NCI-H2196 treated with DMSO at 0.1 percent for 48 hours (cell line): ENCODE results near the gene NR5A1.

ENCODE experiments used
- DNase-seq: peaks from one replicate; lab custom pipeline; 2025; ENCODE audit not compliant: unreplicated experiment; lab: John Stamatoyannopoulos, UW

Gene NR5A1

DNA sequence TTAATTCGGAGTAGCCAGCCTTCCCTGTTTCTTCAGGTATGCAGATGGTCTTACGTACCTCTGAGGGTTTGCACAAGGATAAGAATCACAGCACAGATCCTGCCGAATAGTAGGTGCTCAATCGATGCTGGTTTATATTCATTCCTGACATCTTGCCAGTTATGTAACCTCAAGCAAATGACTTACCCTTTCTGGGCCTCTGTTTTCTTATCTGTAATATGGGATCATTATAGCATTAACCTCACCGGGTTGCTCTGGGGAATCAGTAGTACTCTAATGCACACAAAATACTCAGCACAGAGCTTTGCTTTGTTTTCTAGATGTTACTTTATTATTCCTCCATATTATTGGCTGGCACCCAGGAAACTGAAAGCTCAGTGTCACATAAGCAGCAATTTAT lies 7.7 kb upstream of the NR5A1 start:
- no peak for DNase-seq

DNA sequence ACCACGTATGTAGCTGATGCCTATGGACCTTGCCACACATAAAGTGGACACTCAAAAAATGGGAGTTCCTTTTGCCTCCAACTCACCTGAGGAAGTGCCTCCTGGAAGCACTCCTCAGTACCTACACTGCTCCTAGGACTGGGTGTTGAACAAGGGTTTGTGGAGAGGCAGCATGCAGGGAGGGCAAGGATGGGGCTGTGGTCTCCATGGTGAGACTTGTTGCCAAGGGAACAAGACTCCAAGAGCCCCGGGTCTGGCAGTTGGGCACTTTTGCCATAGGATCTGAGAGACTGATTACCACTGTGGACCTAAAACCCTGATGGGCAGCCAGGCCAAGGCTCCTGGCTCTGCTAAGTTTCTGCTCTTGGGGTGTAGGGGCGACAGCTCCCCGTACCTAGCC lies 6.9 kb upstream of the NR5A1 start:
- DNase-seq = no peak

DNA sequence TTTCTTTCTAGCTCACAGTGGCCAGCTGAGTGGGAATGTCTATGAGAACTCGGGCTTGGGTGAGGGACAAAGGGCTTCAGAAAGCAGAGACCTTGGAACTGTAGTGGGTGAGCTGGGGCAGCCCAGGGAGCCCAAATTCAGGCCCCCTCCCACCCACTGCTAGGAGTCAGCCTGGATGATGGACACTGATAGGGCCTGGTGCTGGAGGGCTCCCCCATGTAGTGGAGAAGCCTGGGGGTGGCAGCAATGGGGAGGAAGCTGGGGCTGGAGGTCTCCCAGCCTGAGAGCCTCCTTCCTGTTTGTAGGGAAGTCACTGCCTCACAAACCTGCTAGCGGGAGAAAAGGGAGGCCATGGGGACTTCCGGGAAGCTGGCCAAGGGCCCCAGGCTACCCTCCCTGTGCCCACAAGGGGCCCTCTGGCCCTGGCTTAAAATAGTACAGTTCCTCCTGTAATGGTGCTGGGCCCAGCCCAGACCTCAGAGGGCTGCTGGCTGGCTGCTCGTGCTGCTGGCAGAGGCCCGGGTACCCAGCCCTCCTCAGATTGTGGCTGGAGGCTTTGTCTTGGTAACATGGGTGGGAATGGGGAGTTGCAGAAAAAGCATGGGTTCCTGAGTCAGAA lies 6.3 kb upstream of the NR5A1 start:
- DNase-seq = no peak

DNA sequence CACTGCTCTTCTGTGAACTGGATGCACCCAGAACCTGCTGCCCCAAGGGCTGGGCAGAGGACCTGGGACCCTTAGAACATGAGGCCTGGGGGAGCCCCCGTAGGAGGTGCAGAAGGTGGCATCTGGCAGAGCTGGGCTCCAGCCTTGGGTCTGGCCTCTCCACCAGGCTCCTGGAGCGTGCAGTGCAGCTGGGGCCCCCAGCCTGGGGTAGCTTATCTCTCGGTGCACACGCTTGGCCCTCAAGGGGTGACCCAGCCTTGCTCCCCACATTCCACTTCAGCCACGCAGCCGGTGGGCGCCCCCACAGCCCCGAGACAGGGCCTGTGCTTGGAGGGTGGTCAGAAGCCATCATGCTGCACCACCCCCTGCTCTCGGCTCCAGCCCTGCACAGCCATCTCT lies 5.6 kb upstream of the NR5A1 start:
- no peak for DNase-seq

DNA sequence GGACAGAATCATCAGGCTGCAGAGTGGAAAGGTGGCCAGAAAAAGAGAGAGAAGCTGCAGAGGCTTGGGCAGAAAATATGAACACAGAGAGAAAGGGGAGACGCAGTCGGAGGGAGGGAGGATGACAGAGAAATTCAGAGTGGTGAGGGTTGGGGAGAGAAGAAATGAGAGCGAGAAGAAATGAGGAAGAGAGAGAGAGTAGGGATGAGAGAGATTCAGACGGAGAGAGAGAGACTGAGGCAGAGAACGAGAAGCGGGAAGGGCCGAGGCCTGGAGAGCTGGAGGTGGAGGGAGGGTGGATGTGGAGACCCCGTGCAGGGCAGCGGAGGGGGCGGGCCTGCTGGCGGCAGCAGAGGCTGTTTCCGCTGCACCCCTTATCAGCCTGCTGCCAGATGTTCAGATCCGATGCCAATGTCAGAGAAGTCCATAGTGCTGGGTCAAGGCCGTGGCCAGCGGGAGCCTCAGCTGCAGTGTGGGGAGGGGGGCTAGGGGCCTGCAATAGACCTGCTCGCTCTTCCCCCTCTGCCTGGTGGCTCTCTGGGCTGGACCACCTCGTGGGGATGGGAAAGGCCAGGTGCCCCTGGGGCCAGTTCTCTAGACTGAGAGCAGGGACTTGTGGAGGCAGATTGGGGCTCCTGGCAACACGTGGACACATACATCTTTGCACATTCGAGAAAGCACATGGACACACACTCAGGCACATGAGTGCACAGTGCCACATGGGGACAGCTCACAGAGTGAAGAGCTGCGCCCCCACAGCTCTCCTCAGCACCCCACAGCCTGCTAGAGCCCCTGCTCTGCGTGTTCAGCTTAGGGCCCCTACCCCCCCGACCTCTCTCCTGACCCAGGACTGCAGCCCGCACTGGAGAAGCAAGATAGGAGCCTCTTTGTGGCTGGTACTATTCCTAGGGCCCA lies 4.9 kb upstream of the NR5A1 start:
- no peak for DNase-seq

DNA sequence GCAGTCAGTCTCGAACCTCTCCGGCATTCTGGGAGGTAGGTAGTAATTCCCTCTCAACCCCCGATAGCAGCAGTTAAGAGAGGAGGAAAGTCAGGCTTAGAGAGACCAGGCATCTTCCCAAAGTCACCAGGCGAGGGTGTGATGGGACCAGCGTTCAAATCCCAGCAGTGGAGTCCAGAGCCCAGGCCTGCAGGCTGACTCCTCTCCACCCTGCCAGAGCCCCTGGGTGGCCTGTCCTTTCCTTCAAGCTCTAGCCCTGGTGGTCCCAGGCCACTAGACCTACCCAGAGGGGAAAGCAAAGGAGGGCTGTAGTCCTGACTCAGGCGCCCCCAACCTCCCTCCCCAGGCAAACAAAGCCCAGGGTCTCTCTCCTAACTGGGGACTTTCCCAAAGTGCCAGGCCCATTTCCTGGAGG lies 4.2 kb upstream of the NR5A1 start:
- DNase-seq = no peak

DNA sequence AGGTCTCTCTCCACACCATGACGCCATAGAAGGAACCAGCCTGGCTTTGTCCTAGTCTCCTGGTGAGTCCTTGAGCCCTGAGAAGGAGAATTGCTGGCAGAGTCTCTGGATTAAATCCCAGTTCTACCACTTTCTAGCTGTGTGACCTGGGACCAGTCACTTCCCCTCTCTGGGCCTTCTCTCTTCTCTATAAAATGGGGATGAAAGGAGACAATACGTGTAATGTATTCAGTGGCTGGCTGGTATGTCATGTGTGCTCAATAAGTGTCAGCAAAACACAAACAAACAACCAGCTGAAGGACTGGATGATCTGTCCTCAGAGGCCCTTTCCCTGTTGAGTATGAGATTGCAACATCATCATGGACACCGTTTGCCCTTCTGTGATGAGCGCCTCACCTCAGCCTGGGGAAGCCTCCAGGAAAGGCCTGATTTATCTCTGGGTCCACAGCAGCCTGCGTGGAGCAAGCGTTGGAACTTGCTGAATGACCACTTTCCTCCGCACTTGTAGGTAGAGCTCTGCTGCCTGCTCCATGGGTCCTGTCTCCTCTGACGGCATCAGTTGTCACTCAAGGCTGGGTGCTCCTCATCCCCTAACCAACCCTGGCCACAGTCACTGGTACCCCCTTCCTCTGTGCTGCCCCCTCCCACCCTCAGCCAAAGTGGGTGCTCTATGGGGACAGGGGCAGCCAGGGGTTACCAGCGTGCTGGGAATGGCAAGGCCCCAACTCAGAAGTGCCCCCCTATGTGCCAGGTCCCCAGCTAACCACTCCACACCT lies 3.6 kb upstream of the NR5A1 start:
- no peak for DNase-seq

DNA sequence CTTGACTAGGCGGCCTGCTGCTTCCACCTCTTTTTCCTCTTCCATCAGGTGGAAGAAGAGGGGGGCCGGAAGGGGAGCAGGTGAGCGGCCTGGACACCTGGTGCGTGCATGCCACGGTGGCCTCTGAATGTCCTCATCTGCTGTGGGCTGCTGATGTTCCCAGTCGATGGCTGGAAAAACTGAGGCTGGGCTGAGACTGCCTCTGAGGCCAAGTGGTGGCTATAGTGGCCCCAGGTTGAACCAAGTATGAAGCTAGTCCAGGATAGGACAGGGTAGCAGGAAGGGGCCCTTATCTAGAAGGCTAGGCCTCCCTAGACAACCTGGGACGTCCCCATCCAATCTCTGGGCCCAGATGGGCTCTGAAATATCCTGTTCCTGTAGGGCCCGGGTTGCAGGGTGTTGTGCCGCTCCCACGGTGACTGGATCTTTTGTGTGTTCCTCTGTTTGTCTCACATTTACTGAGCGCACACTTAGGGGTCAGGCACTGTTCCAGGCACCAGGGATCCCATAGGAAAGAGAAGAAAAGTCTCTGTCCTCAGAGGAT lies 753 bp upstream of the NR5A1 start:
- DNase-seq = no peak

DNA sequence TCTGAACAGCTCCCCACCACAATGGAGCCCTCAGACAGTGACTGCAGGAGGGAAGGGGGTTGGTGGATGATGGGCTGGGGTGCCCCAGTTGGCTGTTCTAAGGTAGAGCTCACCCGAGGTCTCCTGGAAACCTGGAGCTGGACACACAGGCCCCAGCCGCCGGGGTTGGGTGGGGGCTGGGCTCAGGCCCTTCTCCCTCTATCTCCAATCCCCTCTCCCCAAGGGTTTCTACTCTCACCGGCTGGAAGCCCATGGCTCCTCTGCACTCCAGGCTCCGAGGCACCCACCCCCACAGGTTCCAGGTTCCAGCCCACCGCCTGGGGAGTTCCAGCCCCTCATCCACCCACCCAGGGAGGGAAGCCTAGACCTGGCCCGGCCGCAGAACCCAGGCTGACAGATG lies 766 bp downstream of the NR5A1 start:
- no peak for DNase-seq

DNA sequence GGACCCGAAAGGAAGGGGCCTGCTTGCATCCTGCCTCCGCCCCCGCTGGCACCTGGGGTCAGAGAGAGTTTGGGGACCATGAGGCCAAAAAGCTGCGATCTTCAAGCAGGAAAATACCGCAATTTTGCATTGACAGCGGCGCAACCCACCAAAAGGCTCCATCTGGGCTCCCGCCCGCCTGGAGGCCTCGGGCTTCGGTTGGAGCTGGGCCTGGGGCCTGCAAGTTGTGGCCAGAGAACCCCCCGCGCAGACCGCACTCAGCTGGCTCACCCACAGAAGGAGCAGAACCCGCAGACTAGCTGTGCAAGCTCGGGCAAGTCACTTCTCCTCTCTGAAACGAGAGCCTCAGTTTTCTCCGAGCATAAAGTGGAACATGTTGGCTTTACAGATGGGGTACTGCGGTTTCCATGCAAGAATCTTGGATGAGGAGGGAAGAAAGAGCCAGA lies 1.3 kb downstream of the NR5A1 start:
- no peak for DNase-seq

DNA sequence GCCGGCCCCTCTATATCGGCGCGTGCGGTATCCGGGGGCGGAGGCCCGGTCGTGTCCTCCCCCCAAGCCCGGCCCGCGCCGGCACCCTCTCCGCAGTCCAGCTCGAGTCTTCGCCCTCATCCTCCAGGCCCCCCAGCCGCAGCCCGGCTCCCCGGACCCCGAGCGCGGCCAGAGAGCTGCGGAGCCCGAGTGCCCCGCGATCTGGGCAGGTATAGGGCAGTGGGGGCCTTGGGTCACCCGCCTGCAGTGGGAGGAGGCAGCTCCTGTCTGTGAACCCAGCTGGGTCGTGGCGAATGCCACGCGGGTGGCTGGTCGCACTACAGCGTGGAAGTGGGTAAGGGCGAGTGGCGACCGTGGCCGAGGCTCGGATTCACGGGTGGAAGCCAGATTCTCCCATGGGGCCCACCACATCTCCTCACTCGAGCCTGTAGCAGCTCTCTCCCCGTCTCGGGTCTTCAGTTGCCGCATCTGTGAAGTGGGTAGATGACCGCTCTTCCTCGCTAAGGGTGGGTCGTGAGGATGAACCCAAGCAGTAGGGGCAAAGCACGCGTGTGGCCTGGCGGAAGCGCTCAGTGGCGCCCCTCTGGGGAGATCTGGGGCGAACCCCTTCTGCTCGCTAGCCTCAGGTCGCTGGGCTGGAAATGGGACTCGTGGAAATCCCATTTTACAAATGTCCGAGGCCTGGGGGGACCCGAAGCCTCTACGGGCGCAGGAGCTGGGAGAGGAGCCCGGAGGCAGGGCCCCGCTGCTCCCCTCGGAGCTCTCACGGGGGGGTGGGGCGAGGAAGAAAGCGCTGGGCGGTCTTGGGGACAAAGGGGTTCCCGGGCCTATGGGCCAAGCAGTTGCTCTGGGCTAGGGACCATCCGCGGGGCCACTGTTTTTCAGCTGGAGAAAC lies 1.9 kb downstream of the NR5A1 start:
- DNase-seq = no peak

DNA sequence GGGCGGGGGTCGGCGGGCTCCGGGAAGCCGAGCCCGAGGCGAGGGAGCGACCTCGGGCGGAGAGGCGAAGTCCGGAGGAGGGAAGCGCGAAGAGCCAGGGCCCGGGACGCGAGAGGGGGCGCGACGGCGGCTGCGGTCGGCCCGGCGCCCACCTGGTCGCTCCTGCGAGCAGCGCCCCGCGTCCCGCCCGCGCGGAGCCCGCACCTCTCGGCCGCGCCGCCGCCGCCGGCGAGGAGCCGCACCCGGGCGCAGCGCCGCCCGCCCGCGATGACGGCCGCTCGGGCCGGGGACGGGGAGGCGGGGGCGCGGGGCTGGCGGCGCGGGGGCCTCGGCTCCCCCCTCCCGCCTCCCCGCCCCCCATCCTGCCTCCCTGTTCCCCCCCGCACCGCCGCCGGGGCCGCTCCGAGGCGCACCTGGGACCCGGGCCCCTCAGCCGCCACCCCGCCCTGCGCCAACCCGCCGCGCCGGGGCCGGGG lies 2.6 kb downstream of the NR5A1 start:
- no peak for DNase-seq

DNA sequence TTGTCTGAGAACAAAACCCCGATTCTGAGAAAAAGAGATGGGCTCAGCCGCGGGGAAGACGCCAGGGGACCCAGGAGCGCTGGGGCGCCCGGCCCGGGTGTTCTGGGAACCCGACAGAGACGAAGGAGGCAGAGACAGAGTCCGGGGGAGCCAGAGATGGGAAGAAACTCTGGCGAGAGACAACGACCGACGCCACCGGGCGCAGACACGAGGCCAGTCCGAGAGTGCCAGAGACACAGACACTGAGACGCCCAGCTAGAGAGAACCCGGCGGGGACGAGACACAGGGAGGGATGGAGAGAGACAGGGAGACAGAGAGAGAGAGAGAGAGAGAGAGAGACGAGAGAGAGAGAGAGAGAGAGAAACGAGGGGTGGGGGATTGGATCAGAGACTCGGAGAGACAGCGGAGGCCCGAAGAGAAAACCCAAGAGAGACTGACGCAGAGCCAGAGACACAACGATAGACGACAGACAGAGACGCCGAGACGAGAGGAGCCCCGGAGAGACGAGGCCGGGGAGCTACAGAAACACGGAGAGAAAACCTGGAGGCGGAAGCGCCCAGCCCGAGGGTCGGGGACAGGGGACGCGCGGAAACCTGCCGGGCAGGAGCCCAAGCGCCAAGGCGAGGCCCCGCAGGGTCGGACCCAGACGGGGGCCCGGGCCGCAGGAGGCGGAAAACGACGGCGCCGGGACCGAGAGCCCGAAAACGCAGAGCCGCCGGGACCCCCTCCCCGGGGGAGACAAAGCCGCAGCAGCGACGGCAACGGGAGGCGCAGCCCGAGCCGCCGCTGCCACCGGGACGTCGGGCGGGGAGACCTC lies 3.3 kb downstream of the NR5A1 start:
- DNase-seq = no peak

DNA sequence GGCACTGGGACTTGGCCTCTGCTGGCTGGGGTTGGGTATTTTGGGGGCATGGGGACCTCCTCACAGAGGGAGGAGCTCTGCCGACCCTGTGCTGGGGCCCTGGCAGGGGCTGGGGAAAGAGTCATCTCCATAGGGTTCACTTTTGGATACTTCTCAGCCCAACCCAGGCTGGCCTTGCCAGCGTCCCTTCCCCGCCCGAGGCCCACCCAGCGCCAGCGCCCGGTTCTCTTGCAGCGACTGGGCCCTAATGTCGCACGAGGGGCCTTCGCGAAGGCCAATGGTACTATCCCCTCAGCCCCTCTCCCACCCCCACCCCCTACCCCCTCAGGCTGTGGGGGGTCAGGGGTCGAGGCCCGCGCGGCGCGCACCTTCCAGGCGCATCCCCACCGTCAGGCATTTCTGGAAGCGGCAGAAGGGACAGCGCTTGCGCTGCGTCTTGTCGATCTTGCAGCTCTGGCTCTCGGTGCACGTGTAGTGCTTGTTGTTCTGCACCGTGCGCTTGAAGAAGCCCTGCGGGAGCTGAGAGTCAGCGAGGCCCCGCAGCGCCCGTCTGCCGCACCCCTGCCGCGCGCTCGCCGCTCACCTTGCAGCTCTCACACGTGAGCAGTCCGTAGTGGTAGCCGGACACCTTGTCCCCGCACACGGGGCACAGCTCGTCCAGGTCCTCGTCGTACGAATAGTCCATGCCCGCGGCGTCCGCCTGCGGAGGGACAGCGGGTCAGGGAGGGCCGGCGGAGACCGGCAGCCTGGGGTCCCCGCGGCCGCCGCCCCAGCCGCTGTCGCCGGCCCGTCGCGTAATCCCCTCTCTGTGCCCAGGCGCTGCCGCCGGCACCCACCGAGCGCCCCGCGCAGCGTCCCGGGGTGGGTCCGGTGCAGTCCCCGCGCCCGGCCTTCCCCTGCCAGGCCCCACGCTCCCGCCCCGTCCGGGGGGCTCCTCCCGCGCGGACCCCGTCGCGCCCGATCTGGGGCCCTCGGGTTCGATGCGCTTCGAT lies 4.2 kb downstream of the NR5A1 start:
- no peak for DNase-seq

DNA sequence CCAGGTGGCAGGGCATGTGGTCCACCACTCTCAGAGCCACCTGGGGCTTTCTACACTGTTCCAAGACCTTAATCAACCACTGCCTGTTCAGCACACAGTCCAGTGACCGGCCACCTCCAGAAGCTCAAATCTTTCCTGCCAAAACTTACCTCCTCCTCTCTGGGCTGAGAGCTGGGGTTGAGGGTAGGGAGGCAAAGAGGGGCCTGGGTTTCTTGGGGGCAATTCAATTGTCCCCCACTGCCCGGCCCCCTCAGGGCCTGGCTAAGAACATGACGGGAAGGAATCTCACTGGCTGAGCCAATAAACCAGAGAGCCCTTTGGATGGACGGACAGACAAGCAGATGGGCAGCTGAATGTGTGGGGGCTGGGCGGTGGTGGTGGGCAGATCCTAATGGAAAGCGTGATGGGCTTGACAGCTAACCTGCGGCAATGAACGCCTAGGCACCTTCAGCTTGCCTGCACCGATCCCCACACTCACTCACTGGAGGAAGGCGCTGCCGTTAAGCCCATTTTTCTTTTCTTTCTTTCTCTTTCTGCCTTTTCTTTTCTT lies 5.4 kb downstream of the NR5A1 start:
- DNase-seq = no peak

DNA sequence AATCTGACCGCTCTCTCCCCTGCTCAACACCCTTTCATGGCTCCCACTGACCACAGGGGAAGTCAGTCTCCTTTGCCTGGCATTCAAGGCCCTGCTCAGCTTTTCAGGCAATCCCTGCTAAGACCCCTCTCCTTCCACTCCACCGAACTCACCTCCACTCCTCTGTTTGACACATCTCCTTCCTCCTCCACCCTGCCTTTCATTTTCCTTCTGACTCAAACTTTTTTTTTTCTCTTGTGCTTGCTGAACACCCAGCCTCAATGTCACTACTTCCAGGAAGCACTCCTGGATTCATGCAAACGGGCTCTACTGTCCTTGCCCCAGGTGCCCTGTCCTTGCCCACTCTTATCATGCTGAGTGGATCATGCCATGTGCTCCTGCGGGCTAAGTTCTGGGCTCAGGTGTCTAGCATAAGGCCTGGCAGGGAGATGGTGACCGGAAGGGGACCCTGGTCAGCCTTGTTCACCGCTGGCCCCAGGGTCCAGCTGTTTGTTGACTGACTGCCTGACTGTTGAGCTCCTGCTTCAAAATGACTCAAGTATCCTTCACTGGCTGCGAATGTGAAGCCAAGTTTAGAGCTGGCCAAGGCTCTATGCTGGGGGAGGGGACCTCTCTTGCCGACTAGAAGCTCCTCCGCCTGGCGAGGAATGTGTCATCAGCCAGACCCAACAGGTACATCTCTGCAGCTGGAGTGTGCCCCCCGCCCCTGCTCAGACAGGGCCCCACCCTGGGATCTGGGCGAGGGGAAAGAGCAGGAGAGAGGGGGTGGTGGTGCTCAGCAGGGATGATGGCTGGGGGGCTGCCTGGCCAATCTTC lies 6.2 kb downstream of the NR5A1 start:
- DNase-seq = no peak
